ENCODE measurements around the gene NPAS1.

The NPAS1 gene

GRCh38 chr19:47021536-47022139 lies 2.0 kb downstream of the NPAS1 start:
- peak; percentile 69 for DNase-seq

GRCh38 chr19:47022140-47022536 lies 2.5 kb downstream of the NPAS1 start:
- DNase-seq, result peak; percentile 25

GRCh38 chr19:47022541-47023447 lies 3.2 kb downstream of the NPAS1 start:
- DNase-seq, result peak; percentile 39

- peak; percentile 52 for DNase-seq
Observed at GRCh38 chr19:47023448-47023794, 3.8 kb downstream of the NPAS1 start.

- DNase-seq, result no peak
Observed at GRCh38 chr19:47024502-47024901, 4.9 kb downstream of the NPAS1 start.

- DNase-seq, result peak; percentile 49
Observed at GRCh38 chr19:47026156-47026555, 6.5 kb downstream of the NPAS1 start.

- DNase-seq, result peak; percentile 26
Observed at GRCh38 chr19:47026889-47027288, 7.3 kb downstream of the NPAS1 start.

- DNase-seq, result peak; percentile 32
Observed at GRCh38 chr19:47027586-47028088, 8.0 kb downstream of the NPAS1 start.

- DNase-seq, result no peak
Observed at GRCh38 chr19:47028195-47028601, 8.6 kb downstream of the NPAS1 start.

GRCh38 chr19:47032171-47032811 lies 12.7 kb downstream of the NPAS1 start:
- peak; percentile 85 for DNase-seq

- peak; percentile 93 for DNase-seq
Observed at GRCh38 chr19:47035127-47036096, 15.8 kb downstream of the NPAS1 start.

- DNase-seq, result no peak
Observed at GRCh38 chr19:47036097-47036651, 16.5 kb downstream of the NPAS1 start.

GRCh38 chr19:47037766-47038165 lies 18.1 kb downstream of the NPAS1 start:
- DNase-seq, result no peak

- DNase-seq, result no peak
Observed at GRCh38 chr19:47039239-47039874, 19.7 kb downstream of the NPAS1 start.

- no peak for DNase-seq
Observed at GRCh38 chr19:47040869-47041268, 21.2 kb downstream of the NPAS1 start.

GRCh38 chr19:47044946-47045866 lies 25.6 kb downstream of the NPAS1 start:
- peak; percentile 46 for DNase-seq

- DNase-seq, result peak; percentile 51
Observed at GRCh38 chr19:47045867-47046470, 26.3 kb downstream of the NPAS1 start.

GRCh38 chr19:47047272-47047762 lies 27.7 kb downstream of the NPAS1 start:
- DNase-seq, result no peak

GRCh38 chr19:47047763-47048405 lies 28.2 kb downstream of the NPAS1 start:
- peak; percentile 91 for DNase-seq
